ENCODE data around the gene FILIP1.

The FILIP1 gene

DNA sequence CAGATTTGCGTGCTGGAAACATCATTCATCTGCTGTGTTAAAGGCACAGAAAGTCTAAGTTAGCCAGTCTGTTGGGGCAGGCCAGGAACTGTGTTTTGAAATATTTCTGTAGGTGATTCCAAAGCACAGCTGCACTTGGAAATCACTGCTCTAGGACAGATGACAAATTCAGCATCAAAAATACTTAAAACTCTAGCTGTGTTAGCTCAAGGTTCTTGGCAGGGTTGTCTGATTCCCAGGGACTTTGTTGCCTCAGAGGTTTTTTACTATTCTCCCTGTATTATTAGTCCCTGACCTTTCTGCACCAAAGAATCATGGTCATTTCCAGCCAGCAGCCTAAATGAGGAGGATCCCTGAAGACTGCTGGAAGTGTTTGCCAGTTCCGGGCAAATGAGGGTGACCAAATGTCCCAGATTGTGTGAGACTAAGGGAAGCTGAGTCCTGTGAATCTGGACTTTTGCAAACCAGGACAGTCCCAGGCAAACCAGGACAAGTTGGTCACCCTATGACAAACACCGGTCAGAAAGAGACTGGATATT lies 124.7 kb downstream of the FILIP1 start:
- Histone ChIP-seq H3K79me1 (ENCODE audit: low read depth, low read length) (no peaks in the 10 kb centered on the region), H3K27ac (replicated peaks; ENCODE audit: low read length) (no peak overlapping the region), H4K91ac (ENCODE audit: low read depth, low read length, poor library complexity) (no peak overlapping the region), H2AK5ac (ENCODE audit: low read depth, low read length) (no peak overlapping the region), H2BK15ac (ENCODE audit: low read length) (no peak overlapping the region), H2BK5ac (ENCODE audit: low read length) (no peak overlapping the region), H3K23ac (ENCODE audit: low read depth, low read length, poor library complexity) (no peak overlapping the region), H3K4me1 (ENCODE audit: control insufficient read depth in 2 of 2, insufficient read depth in 1 of 2, low read depth in 1 of 2, low read length in 2 of 2) (no peaks in the 10 kb centered on the region), H3K36me3 (replicated peaks in 1 of 2; ENCODE audit: control insufficient read depth in 2 of 2, insufficient read depth in 2 of 2, low read length in 2 of 2) (no peaks in the 10 kb centered on the region), H3K4me3 (ENCODE audit: low read length in 2 of 2) (no peak overlapping the region), H3K4me2 (ENCODE audit: insufficient read depth, low read length, poor library complexity, severe bottlenecking) (no peak overlapping the region), H2BK12ac (ENCODE audit: low read length) (no peak overlapping the region), H2AFZ (ENCODE audit: low read length) (no peak overlapping the region), H4K8ac (ENCODE audit: low read depth, low read length) (no peak overlapping the region), H2BK120ac (ENCODE audit: low read depth, low read length) (no peak overlapping the region), H3K27me3 (ENCODE audit: control insufficient read depth in 3 of 3, insufficient read depth in 3 of 3, low read depth in 1 of 3, low read length in 3 of 3) (no peaks in the 10 kb centered on the region), H3K18ac (ENCODE audit: low read length) (peak overlapping the region; percentile 46), H3K9ac (ENCODE audit: low read depth, low read length, poor library complexity) (no peak overlapping the region), H3K4ac (ENCODE audit: low read length) (no peak overlapping the region), H3K9me3 (replicated peaks in 1 of 2; ENCODE audit: control insufficient read depth in 2 of 2, insufficient read depth in 1 of 2, low read depth in 1 of 2, low read length in 2 of 2) (no peaks in the 10 kb centered on the region), H3K14ac (ENCODE audit: low read length) (no peak overlapping the region)
- no peak for DNase-seq (ENCODE audit: low spot score)
- WGBS, 2 donors (ENCODE audit: extremely low coverage in 2 of 2, insufficient read length in 2 of 2, insufficient replicate concordance in 1 of 2): no CpG with 5 or more reads among the region's 3 CpGs

DNA sequence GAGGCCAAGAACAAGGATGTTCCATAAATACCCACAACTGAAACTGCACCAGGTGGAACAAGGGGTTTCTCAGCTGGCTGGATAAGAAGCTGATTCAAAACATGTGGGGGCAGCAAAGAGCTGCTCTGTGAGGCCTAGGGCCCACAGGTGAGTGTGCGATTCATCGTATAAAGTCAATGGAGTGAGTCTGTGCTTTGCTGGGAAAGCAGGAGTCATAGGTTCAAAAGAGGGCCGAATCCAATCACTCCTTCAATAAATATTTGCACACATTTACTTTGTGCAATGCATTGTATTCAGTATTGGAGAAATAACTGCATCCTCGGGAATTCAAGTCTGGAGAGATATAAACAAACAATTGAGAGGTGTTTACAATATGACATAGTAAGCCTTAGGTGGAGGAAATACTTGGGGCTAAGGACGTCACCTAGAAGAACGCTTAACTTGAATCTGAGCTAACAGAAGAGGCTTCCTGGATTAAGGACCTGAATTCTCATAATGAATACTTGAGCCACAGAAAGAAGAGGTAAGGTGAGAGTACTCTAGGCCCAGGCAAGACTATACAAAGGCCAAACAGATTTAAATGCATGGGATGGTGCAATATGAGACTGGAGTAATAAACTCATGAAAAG lies 125.3 kb downstream of the FILIP1 start:
- peak; percentile 33 for DNase-seq (ENCODE audit: low spot score)
- Histone ChIP-seq H4K91ac (ENCODE audit: low read depth, low read length, poor library complexity) (no peak overlapping the region), H3K27me3 (ENCODE audit: control insufficient read depth in 3 of 3, insufficient read depth in 3 of 3, low read depth in 1 of 3, low read length in 3 of 3) (no peaks in the 10 kb centered on the region), H3K9ac (ENCODE audit: low read depth, low read length, poor library complexity) (no peak overlapping the region), H3K36me3 (replicated peaks in 1 of 2; ENCODE audit: control insufficient read depth in 2 of 2, insufficient read depth in 2 of 2, low read length in 2 of 2) (no peaks in the 10 kb centered on the region), H3K23ac (ENCODE audit: low read depth, low read length, poor library complexity) (no peak overlapping the region), H2BK12ac (ENCODE audit: low read length) (no peak overlapping the region), H3K9me3 (replicated peaks in 1 of 2; ENCODE audit: control insufficient read depth in 2 of 2, insufficient read depth in 1 of 2, low read depth in 1 of 2, low read length in 2 of 2) (no peaks in the 10 kb centered on the region), H3K4me3 (ENCODE audit: low read length in 2 of 2) (no peak overlapping the region), H3K79me1 (ENCODE audit: low read depth, low read length) (no peaks in the 10 kb centered on the region), H2AK5ac (ENCODE audit: low read depth, low read length) (no peak overlapping the region), H3K14ac (ENCODE audit: low read length) (no peak overlapping the region), H3K4me2 (ENCODE audit: insufficient read depth, low read length, poor library complexity, severe bottlenecking) (no peak overlapping the region), H2BK120ac (ENCODE audit: low read depth, low read length) (no peak overlapping the region), H3K18ac (ENCODE audit: low read length) (no peak overlapping the region), H3K4ac (ENCODE audit: low read length) (no peak overlapping the region), H4K8ac (ENCODE audit: low read depth, low read length) (no peak overlapping the region), H2AFZ (ENCODE audit: low read length) (no peak overlapping the region), H2BK15ac (ENCODE audit: low read length) (no peak overlapping the region), H3K27ac (replicated peaks; ENCODE audit: low read length) (no peak overlapping the region), H3K4me1 (ENCODE audit: control insufficient read depth in 2 of 2, insufficient read depth in 1 of 2, low read depth in 1 of 2, low read length in 2 of 2) (no peaks in the 10 kb centered on the region), H2BK5ac (ENCODE audit: low read length) (no peak overlapping the region)
- WGBS, 2 donors (ENCODE audit: extremely low coverage in 2 of 2, insufficient read length in 2 of 2, insufficient replicate concordance in 1 of 2): no CpG with 5 or more reads among the region's 6 CpGs

DNA sequence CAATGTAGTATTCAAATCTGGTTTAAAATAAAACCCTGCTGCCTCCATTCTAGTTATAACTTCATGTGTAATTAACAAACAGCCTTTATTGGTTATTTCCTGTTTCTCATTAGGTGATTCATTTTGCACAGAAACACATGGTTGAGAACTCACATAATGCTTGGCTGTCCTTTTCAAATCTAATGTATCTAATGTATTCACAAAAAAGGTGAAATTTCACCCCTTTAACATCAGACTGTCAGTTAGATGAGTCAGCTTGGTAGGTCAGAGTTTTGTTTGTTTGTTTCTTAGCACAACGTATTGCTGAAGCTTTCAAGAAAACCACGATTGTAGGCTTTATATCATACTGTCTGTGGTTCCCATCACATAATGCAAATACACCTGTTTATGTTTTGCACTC lies 130.3 kb downstream of the FILIP1 start:
- Histone ChIP-seq H3K9ac (ENCODE audit: low read depth, low read length, poor library complexity) (no peak overlapping the region), H3K4me2 (ENCODE audit: insufficient read depth, low read length, poor library complexity, severe bottlenecking) (no peak overlapping the region), H3K27ac (replicated peaks; ENCODE audit: low read length) (no peak overlapping the region), H3K23ac (ENCODE audit: low read depth, low read length, poor library complexity) (no peak overlapping the region), H3K18ac (ENCODE audit: low read length) (no peak overlapping the region), H4K8ac (ENCODE audit: low read depth, low read length) (no peak overlapping the region), H3K4ac (ENCODE audit: low read length) (no peak overlapping the region), H2AFZ (ENCODE audit: low read length) (no peak overlapping the region), H3K4me1 (ENCODE audit: control insufficient read depth in 2 of 2, insufficient read depth in 1 of 2, low read depth in 1 of 2, low read length in 2 of 2) (peaks cover 0 to 2% of the 10 kb centered on the region in 2 donors), H3K14ac (ENCODE audit: low read length) (no peak overlapping the region), H2BK120ac (ENCODE audit: low read depth, low read length) (no peak overlapping the region), H2BK15ac (ENCODE audit: low read length) (no peak overlapping the region), H3K36me3 (replicated peaks in 1 of 2; ENCODE audit: control insufficient read depth in 2 of 2, insufficient read depth in 2 of 2, low read length in 2 of 2) (no peaks in the 10 kb centered on the region), H2BK5ac (ENCODE audit: low read length) (no peak overlapping the region), H3K79me1 (ENCODE audit: low read depth, low read length) (no peaks in the 10 kb centered on the region), H4K91ac (ENCODE audit: low read depth, low read length, poor library complexity) (no peak overlapping the region), H3K4me3 (ENCODE audit: low read length in 2 of 2) (no peak overlapping the region), H3K27me3 (ENCODE audit: control insufficient read depth in 3 of 3, insufficient read depth in 3 of 3, low read depth in 1 of 3, low read length in 3 of 3) (no peaks in the 10 kb centered on the region), H3K9me3 (replicated peaks in 1 of 2; ENCODE audit: control insufficient read depth in 2 of 2, insufficient read depth in 1 of 2, low read depth in 1 of 2, low read length in 2 of 2) (no peaks in the 10 kb centered on the region), H2AK5ac (ENCODE audit: low read depth, low read length) (no peak overlapping the region), H2BK12ac (ENCODE audit: low read length) (no peak overlapping the region)
- no peak for DNase-seq (ENCODE audit: low spot score)
- WGBS, 2 donors (ENCODE audit: extremely low coverage in 2 of 2, insufficient read length in 2 of 2, insufficient replicate concordance in 1 of 2): no CpG with 5 or more reads among the region's 2 CpGs

DNA sequence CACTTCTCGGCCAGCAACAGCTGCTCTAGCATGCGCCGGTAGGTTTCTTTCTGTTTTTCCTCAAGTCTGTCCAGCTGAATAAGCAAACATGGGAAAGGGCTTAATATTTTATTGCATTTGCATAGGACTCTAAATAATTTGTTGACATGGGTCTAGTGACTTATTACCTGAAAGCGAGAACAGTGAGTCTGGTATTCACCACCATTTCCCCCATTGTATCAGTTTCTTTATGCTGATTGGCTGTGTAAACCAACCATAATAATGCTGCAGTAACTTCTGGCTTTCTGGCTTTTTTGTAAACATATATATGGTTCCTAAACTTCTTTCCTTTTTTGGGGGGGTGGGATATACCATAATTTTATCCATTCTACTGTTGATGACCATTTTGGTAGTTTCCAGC lies 140.0 kb downstream of the FILIP1 start:
- no peak overlapping the region for H3K4ac ChIP-seq (ENCODE audit: low read length)
- no peak overlapping the region for H2BK15ac ChIP-seq (ENCODE audit: low read length)
- H2BK120ac ChIP-seq (ENCODE audit: low read depth, low read length): no peak overlapping the region
- no peak overlapping the region for H4K91ac ChIP-seq (ENCODE audit: low read depth, low read length, poor library complexity)
- H3K18ac ChIP-seq (ENCODE audit: low read length): no peak overlapping the region
- no peak overlapping the region for H3K23ac ChIP-seq (ENCODE audit: low read depth, low read length, poor library complexity)
- H3K14ac ChIP-seq (ENCODE audit: low read length): no peak overlapping the region
- H2BK5ac ChIP-seq (ENCODE audit: low read length): no peak overlapping the region
- no peak overlapping the region for H3K4me3 ChIP-seq (ENCODE audit: low read length in 2 of 2)
- no peak overlapping the region for H2AK5ac ChIP-seq (ENCODE audit: low read depth, low read length)
- no peaks in the 10 kb centered on the region for H3K36me3 ChIP-seq (replicated peaks in 1 of 2; ENCODE audit: control insufficient read depth in 2 of 2, insufficient read depth in 2 of 2, low read length in 2 of 2)
- H3K9ac ChIP-seq (ENCODE audit: low read depth, low read length, poor library complexity): no peak overlapping the region
- no peak overlapping the region for H3K4me2 ChIP-seq (ENCODE audit: insufficient read depth, low read length, poor library complexity, severe bottlenecking)
- H4K8ac ChIP-seq (ENCODE audit: low read depth, low read length): no peak overlapping the region
- no peak overlapping the region for H2BK12ac ChIP-seq (ENCODE audit: low read length)
- DNase-seq (ENCODE audit: low spot score): no peak
- peaks cover 0 to 6% of the 10 kb centered on the region in 2 donors for H3K4me1 ChIP-seq (ENCODE audit: control insufficient read depth in 2 of 2, insufficient read depth in 1 of 2, low read depth in 1 of 2, low read length in 2 of 2)
- no CpG with 5 or more reads among the region's 4 CpGs for WGBS, 2 donors (ENCODE audit: extremely low coverage in 2 of 2, insufficient read length in 2 of 2, insufficient replicate concordance in 1 of 2)
- H3K27ac ChIP-seq (replicated peaks; ENCODE audit: low read length): no peak overlapping the region
- H3K27me3 ChIP-seq (ENCODE audit: control insufficient read depth in 3 of 3, insufficient read depth in 3 of 3, low read depth in 1 of 3, low read length in 3 of 3): peaks cover 0 to 2% (median 0%) of the 10 kb centered on the region in 3 experiments
- no peaks in the 10 kb centered on the region for H3K9me3 ChIP-seq (replicated peaks in 1 of 2; ENCODE audit: control insufficient read depth in 2 of 2, insufficient read depth in 1 of 2, low read depth in 1 of 2, low read length in 2 of 2)
- H2AFZ ChIP-seq (ENCODE audit: low read length): no peak overlapping the region
- no peaks in the 10 kb centered on the region for H3K79me1 ChIP-seq (ENCODE audit: low read depth, low read length)
